Right atrium auricular region (tissue), 2 donors: ENCODE data around the gene APH1A. TPM values are rescaled to one million over a fixed set of nuclear protein-coding genes. Genes with fewer than 3 reads are reported as not detected.
A peak's percentile ranks its signal among the peaks of the same experiment; 100 is the strongest.

Source experiments
- DNase-seq: peaks from one replicate; pipeline ENCODE4 v3.0.0-alpha.2; 2019; ENCODE audit warnings: low spot score
- H3K27ac ChIP-seq, 2 donors: fragments of 200-600 bp; sonication (generic); 1 replicate in 1 of 2; 2 replicates in 1 of 2; pipeline ENCODE4 v1.5.1; 2016 to 2019
- H3K27me3 ChIP-seq, 2 donors: fragments of 200-600 bp; sonication (generic); one replicate each; pipeline versions ENCODE4 v1.5.1 to v1.6.0; 2017 to 2019
- H3K36me3 ChIP-seq: fragments of 200-600 bp; sonication (generic); one replicate; pipeline ENCODE4 v1.5.1; 2016
- H3K4me1 ChIP-seq, 2 donors: fragments of 200-600 bp; sonication (generic); one replicate each; pipeline versions ENCODE4 v1.5.1 to v1.6.0; 2017 to 2019
- H3K4me3 ChIP-seq, 2 donors: fragments of 200-600 bp; sonication (generic); 1 replicate in 1 of 2; 2 replicates in 1 of 2; pipeline ENCODE4 v1.5.1; 2017 to 2019; ENCODE audit warnings: mild to moderate bottlenecking in 1 of 2, moderate library complexity in 1 of 2
- H3K9me3 ChIP-seq, 2 donors: fragments of 200-600 bp; sonication (generic); one replicate each; pipeline ENCODE4 v1.5.1; 2019
- CTCF ChIP-seq, 2 donors: fragments of 200-600 bp; sonication (generic); IDR thresholded peaks; one replicate each; pipeline ENCODE4 v1.5.1; 2019; ENCODE audit warnings: antibody characterized with exemption in 2 of 2
- total RNA-seq, 2 donors: library from RNA; depleted of rRNA; stranded (reverse); fragments of >200 nt; gene quantifications; one replicate each; pipeline ENCODE4 v1.1.0, GENCODE V29; 2016

APH1A gene
- total RNA-seq, 2 donors from 2014 or later, result 60.6 to 64.9 TPM

GRCh38 chr1:150288382-150288781 is 19.6 kb upstream of the APH1A start:
- DNase-seq, result no peak
- no peak for TF ChIP-seq CTCF (IDR thresholded peaks at IDR 0.05)
- Histone ChIP-seq H3K27me3 (no peaks in the 10 kb centered on the region), H3K4me3 (no peak overlapping the region), H3K4me1 (peaks cover 0 to 7% of the 10 kb centered on the region in 2 donors), H3K36me3 (peaks cover 17% of the 10 kb centered on the region), H3K9me3 (no peaks in the 10 kb centered on the region), H3K27ac (no peak overlapping the region)

GRCh38 chr1:150283260-150283659 is 14.4 kb upstream of the APH1A start:
- Histone ChIP-seq H3K4me3 (peak overlapping the region; percentile 46 to 60), H3K36me3 (peaks cover 17% of the 10 kb centered on the region), H3K27ac (peak overlapping the region; percentile 90 to 98), H3K27me3 (no peaks in the 10 kb centered on the region), H3K4me1 (peaks cover 0 to 20% of the 10 kb centered on the region in 2 donors), H3K9me3 (no peaks in the 10 kb centered on the region)
- TF ChIP-seq CTCF (IDR thresholded peaks at IDR 0.05), result no peak
- DNase-seq, result no peak

DNA sequence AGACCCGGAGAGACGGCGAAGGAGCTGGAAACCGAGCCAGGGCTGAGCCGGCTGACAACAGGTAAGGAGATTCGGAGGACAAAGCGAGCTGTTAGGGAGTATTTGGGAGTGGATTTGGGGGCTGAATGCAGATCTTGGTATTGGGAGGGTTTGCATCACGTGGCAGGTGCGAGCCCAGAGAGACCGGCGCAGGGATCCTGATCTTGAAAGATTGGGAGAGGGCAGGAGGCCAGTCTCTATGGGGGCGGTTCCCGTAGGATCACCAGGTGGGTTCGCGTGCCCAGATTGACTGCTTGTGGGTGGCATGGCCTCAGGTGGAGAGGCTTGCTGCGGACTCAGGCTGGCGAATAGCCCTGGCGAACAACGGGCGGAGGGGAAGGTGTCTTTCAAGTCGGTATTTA is 13.7 kb upstream of the APH1A start:
- peaks cover 15% of the 10 kb centered on the region for H3K36me3 ChIP-seq
- peaks cover 0 to 20% of the 10 kb centered on the region in 2 donors for H3K4me1 ChIP-seq
- peak overlapping the region; percentile 46 to 60 for H3K4me3 ChIP-seq
- H3K27ac ChIP-seq, result peak overlapping the region; percentile 90 to 98
- no peak for DNase-seq
- no peak for TF ChIP-seq CTCF (IDR thresholded peaks at IDR 0.05)
- H3K9me3 ChIP-seq, result no peaks in the 10 kb centered on the region
- no peaks in the 10 kb centered on the region for H3K27me3 ChIP-seq

- Histone ChIP-seq H3K4me1 (peaks cover 0 to 20% of the 10 kb centered on the region in 2 donors), H3K27me3 (no peaks in the 10 kb centered on the region), H3K27ac (peak within 1 kb of the TSS; percentile 90 to 98), H3K4me3 (peak within 1 kb of the TSS; percentile 46 to 60), H3K9me3 (no peaks in the 10 kb centered on the region), H3K36me3 (peaks cover 9% of the 10 kb centered on the region)
- TF ChIP-seq CTCF (IDR thresholded peaks at IDR 0.05), result no peak
- peak; percentile 99 for DNase-seq
These were observed 13.1 kb upstream of the APH1A start, which contains the start of gene CIART for GRCh38 chr1:150281758-150282557. TSS of gene CIART (plus strand) at chr1:150282554. CDS start at chr1:150283268, 714 bp downstream.

GRCh38 chr1:150281221-150281757 is 12.5 kb upstream of the APH1A start:
- peak; percentile 72 to 86 for TF ChIP-seq CTCF (IDR thresholded peaks at IDR 0.05)
- peaks cover 0 to 20% of the 10 kb centered on the region in 2 donors for H3K4me1 ChIP-seq
- peak overlapping the region; percentile 37 to 60 for H3K4me3 ChIP-seq

More at GRCh38 chr1:150281221-150281757, 12.5 kb upstream of the APH1A start:
- H3K27ac ChIP-seq, result peak overlapping the region; percentile 90 to 98
- peak; percentile 77 for DNase-seq
- peaks cover 3% of the 10 kb centered on the region for H3K36me3 ChIP-seq
- H3K9me3 ChIP-seq, result no peaks in the 10 kb centered on the region
- H3K27me3 ChIP-seq, result no peaks in the 10 kb centered on the region
